SKM-1 (cell line): ENCODE results near the gene SLC30A9.

Experiments
- DNase-seq: peaks from one replicate; lab custom pipeline; 2025; ENCODE audit not compliant: unreplicated experiment; lab: John Stamatoyannopoulos, UW

SLC30A9 gene

DNA sequence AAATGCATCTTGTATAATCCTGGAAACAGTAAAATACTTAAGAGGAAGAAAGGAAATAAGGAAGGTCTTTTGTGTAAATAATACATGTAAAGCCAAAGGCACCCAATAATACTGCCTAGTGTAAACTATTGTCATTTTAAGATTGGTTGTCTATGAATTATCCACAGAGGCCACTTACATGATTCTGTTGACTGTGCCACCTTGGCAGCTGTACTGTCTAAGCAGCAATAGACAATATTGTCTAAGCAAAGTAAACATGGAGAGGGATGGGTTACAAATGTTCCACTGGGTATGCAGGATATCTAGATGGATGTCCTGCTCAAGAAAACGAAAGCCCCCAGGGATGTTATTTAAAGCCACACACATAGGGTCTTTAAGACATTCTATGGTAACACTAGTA, 142.7 kb downstream of the SLC30A9 start:
- DNase-seq, result no peak

DNA sequence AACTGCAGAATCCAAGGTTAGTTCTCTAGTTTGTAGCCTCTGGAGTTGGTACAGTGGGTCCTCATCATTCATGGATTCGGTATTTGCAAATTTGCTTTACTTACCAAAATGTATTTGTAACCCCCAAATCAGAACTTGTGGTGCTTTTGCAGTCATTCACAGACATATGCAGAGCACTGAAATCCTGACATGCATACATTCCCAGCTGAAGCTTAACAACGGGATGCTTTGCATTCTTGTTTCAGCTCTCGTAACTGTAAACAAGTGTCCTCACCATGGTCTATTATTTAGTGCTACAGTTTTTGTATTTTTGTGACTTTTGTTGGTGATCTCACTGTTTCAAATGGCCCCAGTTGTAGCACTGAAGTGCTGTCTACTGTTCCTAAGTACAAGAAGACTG, 146.0 kb downstream of the SLC30A9 start:
- no peak for DNase-seq
